ENCODE results near the gene C4orf50.

The C4orf50 gene

GRCh38 chr4:6043843-6044242, 25.6 kb upstream of the C4orf50 start:
- DNase-seq (ENCODE audit: low spot score): no peak

DNA sequence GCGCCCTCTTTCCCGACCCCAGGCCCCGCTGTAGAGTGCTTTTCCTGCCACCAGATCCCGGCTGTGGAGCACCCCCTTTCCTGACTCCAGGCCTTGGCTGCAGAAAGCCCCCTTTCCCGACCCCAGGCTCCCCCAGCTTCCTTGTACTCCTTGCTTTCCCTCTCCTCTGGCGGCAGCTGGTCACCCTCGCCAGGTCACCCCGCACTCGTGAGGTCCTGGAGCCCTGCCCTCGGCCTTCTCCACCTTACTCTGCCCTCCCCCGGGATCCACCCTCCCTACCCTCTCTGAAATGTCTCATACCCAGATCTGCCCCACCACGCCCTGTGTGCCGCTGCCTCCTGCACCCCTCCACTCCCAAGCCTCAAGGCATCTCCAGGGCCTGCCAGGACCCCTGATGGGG, 25.0 kb upstream of the C4orf50 start:
- no peak for DNase-seq (ENCODE audit: low spot score)

DNA sequence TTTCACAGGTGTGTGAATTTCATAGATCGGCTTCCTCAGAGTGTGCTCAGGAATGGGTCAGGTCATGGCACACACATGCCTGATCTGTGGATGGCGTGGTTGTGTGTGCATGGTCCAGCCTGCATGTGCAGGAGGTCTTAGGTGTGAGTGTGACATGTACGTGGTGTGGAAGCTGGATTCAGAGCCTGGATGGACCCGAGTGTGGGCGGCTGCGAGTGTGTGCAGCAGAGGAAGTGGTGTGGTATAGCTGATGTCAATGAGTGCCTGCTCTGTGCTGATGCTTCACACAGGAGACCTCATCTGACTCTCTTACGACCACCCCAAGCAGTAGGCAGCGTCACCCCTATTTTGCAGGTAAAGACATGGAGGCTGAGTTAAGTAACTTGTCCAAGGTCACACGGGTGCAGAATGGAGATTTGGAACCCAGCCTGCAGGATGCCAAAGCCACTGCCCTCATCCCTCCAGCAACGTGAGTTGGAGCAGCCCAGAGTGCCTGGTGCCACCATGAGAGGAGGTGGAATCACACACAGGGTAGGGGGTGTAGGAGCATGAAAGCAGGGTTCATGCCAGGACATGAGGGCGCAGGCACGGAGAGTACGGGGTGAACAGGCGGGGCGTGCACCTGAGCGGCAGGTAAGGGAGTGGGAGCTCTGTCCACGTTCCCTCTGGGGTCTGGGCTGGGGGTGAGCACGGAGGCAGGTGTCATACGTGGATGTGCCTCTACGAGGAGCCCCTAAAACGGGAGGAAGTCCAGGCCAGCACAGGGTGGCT, 24.2 kb upstream of the C4orf50 start:
- no peak for DNase-seq (ENCODE audit: low spot score)

- no peak for DNase-seq (ENCODE audit: low spot score)
Measured at GRCh38 chr4:6041800-6042199, 23.6 kb upstream of the C4orf50 start.

DNA sequence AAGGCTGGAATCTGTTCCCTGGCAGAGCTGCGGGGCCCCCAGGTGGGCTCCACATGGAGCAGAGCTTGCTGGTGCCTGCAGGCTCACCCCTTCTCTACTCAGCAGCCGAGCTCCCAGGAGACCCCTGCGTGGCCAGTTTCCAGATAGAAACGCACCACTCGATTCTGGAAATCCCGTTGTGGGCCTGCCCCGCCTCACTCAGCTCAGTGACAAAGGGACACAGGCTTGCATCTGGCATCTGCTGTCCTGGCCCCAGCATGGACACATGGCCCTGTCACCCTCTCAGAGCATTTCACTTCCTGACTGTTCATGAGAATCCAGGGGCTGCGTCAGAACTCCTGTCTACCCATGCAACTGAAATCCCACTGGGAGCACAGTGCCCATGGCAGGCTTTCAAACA, 20.5 kb upstream of the C4orf50 start:
- DNase-seq (ENCODE audit: low spot score): no peak

GRCh38 chr4:6035786-6036185, 17.6 kb upstream of the C4orf50 start:
- DNase-seq (ENCODE audit: low spot score): no peak

GRCh38 chr4:6033381-6033780, 15.2 kb upstream of the C4orf50 start:
- DNase-seq (ENCODE audit: low spot score): no peak

DNA sequence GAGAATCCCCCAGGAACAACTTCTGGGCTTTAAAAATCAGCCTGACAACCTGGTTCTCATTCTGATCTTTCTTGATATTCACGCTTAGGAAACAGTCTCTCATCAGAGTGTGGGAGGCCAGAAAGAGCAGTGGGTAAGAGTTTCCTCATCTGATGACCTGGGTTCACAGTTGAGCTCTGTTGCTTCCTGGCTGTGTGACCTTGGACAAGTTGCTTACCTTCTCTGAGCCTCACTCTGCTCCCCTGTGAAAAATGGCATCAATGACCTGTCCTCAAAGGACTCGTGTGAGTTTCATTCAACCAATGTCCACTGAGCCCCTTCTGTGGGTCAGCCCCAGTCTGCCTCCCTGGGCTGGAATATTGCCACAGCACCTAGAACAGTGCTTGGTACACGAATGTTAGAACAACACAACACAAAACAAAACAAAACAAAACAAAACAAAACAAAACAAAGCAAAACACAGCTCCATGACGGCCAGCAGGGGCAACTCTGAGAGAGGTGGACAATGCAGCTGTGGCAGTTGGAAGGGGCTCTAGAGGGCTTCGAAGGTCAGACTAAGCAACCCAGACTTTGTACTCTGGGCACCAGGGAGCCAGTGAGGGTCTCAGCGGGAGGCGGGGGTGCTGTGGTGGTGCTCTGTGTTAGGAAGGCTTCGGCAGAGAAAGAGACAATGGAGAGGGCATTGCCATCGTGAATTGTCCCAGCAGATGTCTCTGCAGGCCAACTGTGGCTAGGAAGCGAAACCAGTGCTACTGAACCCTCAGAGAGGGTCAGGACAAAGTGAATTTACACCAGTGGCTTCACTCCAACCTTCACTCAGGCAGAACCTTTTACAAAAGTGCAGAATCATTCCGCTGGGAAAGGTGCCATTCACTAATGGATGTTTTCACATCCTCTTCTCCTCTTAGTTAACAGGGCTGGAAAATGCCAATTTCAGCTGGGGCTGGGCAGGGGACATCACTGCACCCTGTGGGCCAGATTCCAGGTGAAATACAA, 14.3 kb upstream of the C4orf50 start:
- no peak for DNase-seq (ENCODE audit: low spot score)

GRCh38 chr4:6031846-6032245, 13.6 kb upstream of the C4orf50 start:
- DNase-seq (ENCODE audit: low spot score): no peak

GRCh38 chr4:6030679-6031078, 12.4 kb upstream of the C4orf50 start:
- no peak for DNase-seq (ENCODE audit: low spot score)

DNA sequence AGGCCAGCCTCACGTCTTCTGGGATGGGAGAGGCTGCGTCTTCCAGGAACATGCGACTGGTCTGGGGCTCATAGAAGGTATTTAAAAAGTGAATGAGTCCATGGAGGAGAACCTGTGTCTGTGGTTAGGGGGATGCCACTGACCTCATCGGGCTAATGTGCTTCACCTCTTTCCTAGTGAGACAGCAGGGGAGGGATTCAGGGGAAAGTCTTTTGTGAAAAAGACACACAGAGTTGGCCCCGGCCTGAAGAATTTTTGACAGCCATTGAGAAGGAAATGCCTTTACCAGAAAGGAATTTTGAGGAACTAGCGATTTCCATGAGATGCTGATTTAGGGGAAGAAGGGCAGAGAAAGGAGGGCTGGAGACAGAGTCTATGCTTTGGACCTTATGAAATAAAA, 11.0 kb upstream of the C4orf50 start:
- no peak for DNase-seq (ENCODE audit: low spot score)

DNA sequence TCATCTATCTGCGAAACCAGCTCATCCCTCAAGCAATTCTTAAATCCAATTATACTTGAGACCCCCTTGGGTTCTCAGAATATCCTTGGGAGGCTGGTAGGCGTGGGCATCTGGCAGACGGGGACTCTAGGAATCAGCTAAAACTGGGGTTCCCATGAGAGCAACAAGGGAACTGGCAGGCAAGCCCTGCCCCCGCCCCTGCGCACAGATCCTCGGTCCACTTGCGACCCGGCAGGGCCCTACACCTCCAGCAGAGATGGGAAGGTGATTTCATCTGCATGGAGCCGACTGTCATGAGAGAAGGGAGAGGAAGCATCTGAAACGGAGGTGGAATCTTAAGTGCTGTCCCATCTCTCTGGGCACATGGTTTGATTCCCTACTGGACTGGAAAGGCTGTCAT, 9.9 kb upstream of the C4orf50 start:
- DNase-seq (ENCODE audit: low spot score): no peak

DNA sequence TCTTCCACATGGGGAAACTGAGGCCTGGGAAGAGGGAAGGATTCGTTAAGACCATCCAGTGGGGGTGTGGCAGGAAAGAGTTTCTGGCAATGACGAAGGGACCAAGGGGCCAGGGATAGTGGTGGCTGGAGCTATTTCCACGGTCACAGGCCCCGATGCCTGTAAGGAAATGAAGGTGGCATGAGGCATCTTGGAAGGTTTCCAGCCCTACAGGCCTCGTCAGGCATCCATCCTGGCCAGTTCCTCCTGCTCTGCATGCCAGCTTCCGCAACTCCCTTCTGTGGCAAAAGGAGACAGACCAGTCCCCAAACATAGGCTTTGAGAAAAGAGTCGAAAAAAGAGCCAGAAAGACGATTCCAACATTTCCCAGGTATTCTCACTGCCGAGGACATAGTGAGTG, 9.2 kb upstream of the C4orf50 start:
- DNase-seq (ENCODE audit: low spot score): no peak

DNA sequence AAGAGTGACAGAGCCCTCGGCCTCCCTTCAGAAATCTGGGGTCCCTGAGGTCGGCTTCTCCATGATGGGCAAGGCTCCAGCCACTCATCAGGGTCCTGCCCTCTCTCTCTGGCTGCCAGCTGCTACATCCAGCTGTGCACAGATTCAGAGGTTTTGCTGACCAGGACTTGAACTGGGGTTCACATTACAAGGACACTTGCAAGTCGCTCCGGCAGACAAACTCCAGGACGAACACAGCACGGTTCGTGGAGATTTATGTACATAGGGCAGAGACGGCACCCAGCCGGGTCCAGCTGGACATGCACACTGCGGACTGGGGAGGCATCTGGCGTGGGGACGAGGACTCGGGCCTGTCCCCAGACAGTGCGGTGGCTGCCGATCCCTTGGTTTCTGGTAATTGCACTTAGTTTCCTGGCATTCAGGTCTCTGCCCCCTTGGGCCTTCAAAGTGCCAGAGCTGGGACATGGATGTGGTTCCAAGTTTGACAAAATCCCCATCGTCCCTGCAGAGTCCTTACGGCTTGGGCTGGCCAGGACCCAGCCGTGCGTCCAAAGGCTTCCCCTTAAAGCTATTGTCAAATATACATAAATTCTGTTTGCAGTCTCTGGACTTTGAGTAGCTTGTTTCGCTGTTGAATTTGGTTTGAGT, 6.2 kb upstream of the C4orf50 start:
- no peak for DNase-seq (ENCODE audit: low spot score)

DNA sequence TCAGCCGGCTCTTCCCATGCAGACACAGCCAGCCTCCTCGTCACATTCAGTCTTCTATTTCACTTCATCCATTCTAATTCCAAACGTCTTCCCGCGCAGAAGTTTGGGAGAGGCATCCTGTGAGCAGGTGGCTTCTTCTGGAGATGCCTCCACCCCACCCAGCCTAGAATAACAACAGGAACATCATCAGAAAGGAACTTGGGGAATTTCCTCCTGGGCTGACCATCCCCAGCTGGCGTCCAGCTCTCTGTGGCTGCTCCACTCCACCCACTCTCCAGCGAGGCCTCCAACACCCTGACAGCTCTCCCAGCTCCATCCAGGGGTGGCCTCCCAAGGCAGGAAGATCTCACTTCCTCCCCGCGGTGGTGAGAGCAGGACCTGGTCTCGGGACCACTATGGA, 5.5 kb upstream of the C4orf50 start:
- DNase-seq (ENCODE audit: low spot score): no peak

DNA sequence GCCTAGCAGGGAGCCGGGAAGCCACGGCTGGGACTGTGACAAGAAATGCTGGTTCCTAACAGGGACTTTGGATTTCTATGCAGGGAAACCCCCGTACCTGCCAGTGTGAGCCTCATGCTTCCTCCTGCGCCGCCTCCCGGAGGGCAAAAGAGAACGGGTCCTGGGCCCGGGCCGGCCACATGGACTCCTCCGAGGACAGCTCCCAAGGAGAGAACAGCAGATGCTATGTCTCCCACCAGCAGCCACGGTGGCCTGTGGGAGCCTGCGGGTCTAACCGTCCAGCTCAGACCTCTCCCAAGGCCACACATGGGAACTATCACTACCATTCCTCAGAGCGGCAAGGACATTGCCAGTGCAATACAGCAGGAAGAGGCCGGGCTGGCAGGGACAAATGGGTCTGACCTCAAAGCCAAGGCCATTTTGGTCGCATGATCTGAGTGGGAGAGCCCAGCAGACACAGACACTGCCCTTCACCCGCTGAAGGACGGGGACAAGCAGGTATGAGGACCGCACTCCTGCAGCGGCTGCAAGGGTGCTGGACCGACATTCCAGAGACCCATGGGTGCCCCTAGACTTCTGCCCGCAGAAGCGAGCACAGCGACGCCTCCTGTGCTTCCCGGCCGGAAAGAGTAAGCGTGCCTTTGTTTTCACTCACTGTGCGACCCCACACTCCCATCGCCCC, 4.5 kb upstream of the C4orf50 start:
- no peak for DNase-seq (ENCODE audit: low spot score)

- no peak for DNase-seq (ENCODE audit: low spot score)
Measured at GRCh38 chr4:6021831-6022606, 3.8 kb upstream of the C4orf50 start.

- DNase-seq (ENCODE audit: low spot score): no peak
Measured at GRCh38 chr4:6020613-6021012, 2.4 kb upstream of the C4orf50 start.

- DNase-seq (ENCODE audit: low spot score): no peak
Measured at GRCh38 chr4:6019316-6020263, 1.4 kb upstream of the C4orf50 start.

- no peak for DNase-seq (ENCODE audit: low spot score)
Measured at GRCh38 chr4:6017800-6018199, 431 bp downstream of the C4orf50 start.

All from left forelimb (tissue), 1 donor.